DND-41 (cell line): Measurements from ENCODE around the gene SH3TC1.

Experiments used
- ATAC-seq: fragments of 200-7000 bp; cut with Tn5 transposase; 3 replicates; pipeline ENCODE4 v1.9.1; 2021; ENCODE audit warnings: low read depth; ENCODE audit not compliant: insufficient read depth
- DNase-seq: peaks from one replicate; pipeline ENCODE4 v3.0.0-alpha.2; 2020
- H2AFZ ChIP-seq: 2 replicates; pipeline ENCODE4 v1.6.0; 2012; ENCODE audit warnings: low read depth, low read length
- H3K27ac ChIP-seq: 2 replicates; pipeline ENCODE4 v1.5.1; 2012; ENCODE audit warnings: low read length, inconsistent platforms
- H3K27me3 ChIP-seq: fragments of 200-600 bp; sonication (generic); 2 replicates; pipeline ENCODE4 v1.6.0; 2012; ENCODE audit warnings: low read length, mild to moderate bottlenecking, inconsistent platforms; ENCODE audit not compliant: insufficient read depth, poor library complexity
- H3K36me3 ChIP-seq: 2 replicates; pipeline ENCODE4 v1.5.1; 2012; ENCODE audit warnings: low read length, inconsistent platforms; ENCODE audit not compliant: insufficient read depth
- H3K4me1 ChIP-seq: 2 replicates; pipeline ENCODE4 v1.5.1; 2012; ENCODE audit warnings: mild to moderate bottlenecking, low read length; ENCODE audit not compliant: insufficient read depth
- H3K4me2 ChIP-seq: 2 replicates; pipeline ENCODE4 v1.6.0; 2012; ENCODE audit warnings: mild to moderate bottlenecking, moderate library complexity, low read length, inconsistent platforms; ENCODE audit not compliant: insufficient read depth
- H3K4me3 ChIP-seq, 2 experiments: fragments of 200-600 bp in 1 of 2; shearing (Covaris generic) in 1 of 2; 2 replicates each; pipeline ENCODE4 v1.5.1; 2012 to 2016; ENCODE audit warnings: inconsistent platforms in 2 of 2, low read length in 2 of 2, mild to moderate bottlenecking in 2 of 2, low read depth in 1 of 2, moderate library complexity in 1 of 2
- H3K79me2 ChIP-seq: 2 replicates; pipeline ENCODE4 v1.6.0; 2012; ENCODE audit warnings: low read length, inconsistent platforms; ENCODE audit not compliant: insufficient read depth
- H3K9ac ChIP-seq: 2 replicates; pipeline ENCODE4 v1.6.0; 2012; ENCODE audit warnings: low read depth, mild to moderate bottlenecking, inconsistent platforms, low read length, moderate library complexity
- H3K9me3 ChIP-seq: 2 replicates; pipeline ENCODE4 v1.5.1; 2012; ENCODE audit warnings: low read length, moderate library complexity, mild to moderate bottlenecking, inconsistent platforms; ENCODE audit not compliant: insufficient read depth, severe bottlenecking
- H4K20me1 ChIP-seq: 2 replicates; pipeline ENCODE4 v1.6.0; 2012; ENCODE audit warnings: low read length; ENCODE audit not compliant: insufficient read depth
- CTCF ChIP-seq: IDR thresholded peaks from 2 replicates; pipeline ENCODE4 v1.5.1; 2012; ENCODE audit warnings: borderline replicate concordance, low read length, moderate library complexity, mild to moderate bottlenecking; ENCODE audit not compliant: poor library complexity, severe bottlenecking; ENCODE audit errors: extremely low read depth
- EZH2 ChIP-seq: IDR thresholded peaks from 3 replicates; pipeline ENCODE4 v1.6.1; 2012; ENCODE audit warnings: borderline replicate concordance, low read depth, mild to moderate bottlenecking, moderate library complexity, low read length, inconsistent platforms; ENCODE audit not compliant: severe bottlenecking

SH3TC1 gene

GRCh38 chr4:8229331-8229975 is 30.4 kb downstream of the SH3TC1 start:
- no peak for DNase-seq
- Histone ChIP-seq H3K9me3 (no peaks in the 10 kb centered on the region), H3K9ac (peak overlapping the region; percentile 19; the same call in 1 of the 2 replicates), H3K27ac (peak overlapping the region; percentile 98), H3K79me2 (no peaks in the 10 kb centered on the region), H3K36me3 (peaks cover 25% of the 10 kb centered on the region), H3K4me3 (peak overlapping the region in 1 of 2 experiments; percentile 29; a peak in 1 of 4 replicates), H3K4me1 (peaks cover 59% of the 10 kb centered on the region), H2AFZ (no peak overlapping the region), H4K20me1 (no peaks in the 10 kb centered on the region; the same call in 1 of the 2 replicates), H3K27me3 (no peaks in the 10 kb centered on the region), H3K4me2 (peak overlapping the region; percentile 68)
- ATAC-seq = peak; percentile 47
- TF ChIP-seq CTCF (no peak), EZH2 (no peak)

- H3K4me2 ChIP-seq = no peak overlapping the region
- no peak for TF ChIP-seq CTCF
- TF ChIP-seq EZH2 = no peak
- H2AFZ ChIP-seq = no peak overlapping the region
- no peak overlapping the region for H3K4me3 ChIP-seq
- peaks cover 26% of the 10 kb centered on the region for H3K36me3 ChIP-seq
- no peak overlapping the region for H3K9ac ChIP-seq
- H3K9me3 ChIP-seq = no peaks in the 10 kb centered on the region
- H3K27me3 ChIP-seq = no peaks in the 10 kb centered on the region
- DNase-seq (no peak), ATAC-seq (no peak)
- H4K20me1 ChIP-seq = no peaks in the 10 kb centered on the region; the same call in 1 of the 2 replicates
- H3K4me1 ChIP-seq = peaks cover 54% of the 10 kb centered on the region
- no peak overlapping the region for H3K27ac ChIP-seq
- H3K79me2 ChIP-seq = no peaks in the 10 kb centered on the region
Measured at GRCh38 chr4:8230033-8230432, 30.9 kb downstream of the SH3TC1 start.

- ATAC-seq = no peak
- peaks cover 6% of the 10 kb centered on the region; the same call in 1 of the 2 replicates for H4K20me1 ChIP-seq
- H3K27ac ChIP-seq = no peak overlapping the region
- TF ChIP-seq EZH2 = no peak
- no peak for TF ChIP-seq CTCF
- H2AFZ ChIP-seq = no peak overlapping the region
- H3K9me3 ChIP-seq = no peaks in the 10 kb centered on the region
- no peak overlapping the region for H3K4me2 ChIP-seq
- peaks cover 26% of the 10 kb centered on the region for H3K36me3 ChIP-seq
- no peak overlapping the region for H3K4me3 ChIP-seq
- H3K4me1 ChIP-seq = peaks cover 45% of the 10 kb centered on the region
- no peaks in the 10 kb centered on the region for H3K27me3 ChIP-seq
- DNase-seq = no peak
- no peak overlapping the region for H3K9ac ChIP-seq
- H3K79me2 ChIP-seq = no peaks in the 10 kb centered on the region
Measured at GRCh38 chr4:8230891-8231290, 31.8 kb downstream of the SH3TC1 start.
